Chondrocyte (in vitro differentiated cells): ENCODE data around the gene FGF12. TPM values are rescaled to one million over a fixed set of nuclear protein-coding genes. Genes with fewer than 3 reads are reported as not detected.

Source experiments
- DNase-seq: peaks from one replicate; pipeline ENCODE4 v3.0.0; 2021; ENCODE audit warnings: mixed read lengths, low spot score
- H3K27ac Mint-ChIP-seq: one replicate; pipeline ENCODE4 v1.8.0; 2021; ENCODE audit warnings: mild to moderate bottlenecking, moderate library complexity, mixed read lengths; ENCODE audit not compliant: unreplicated experiment
- H3K27me3 Mint-ChIP-seq: 2 replicates; pipeline ENCODE4 v1.8.0; 2021; ENCODE audit warnings: low read depth, mixed read lengths
- H3K36me3 Mint-ChIP-seq: 2 replicates; pipeline ENCODE4 v1.8.0; 2021; ENCODE audit warnings: low read depth, mixed read lengths
- H3K4me1 Mint-ChIP-seq: 2 replicates; pipeline ENCODE4 v1.8.0; 2021; ENCODE audit warnings: low read depth, mild to moderate bottlenecking, mixed read lengths
- H3K4me3 Mint-ChIP-seq: one replicate; pipeline ENCODE4 v1.8.0; 2021; ENCODE audit warnings: mild to moderate bottlenecking, moderate library complexity, mixed read lengths; ENCODE audit not compliant: unreplicated experiment
- H3K9me3 Mint-ChIP-seq: 2 replicates; pipeline ENCODE4 v1.8.0; 2021; ENCODE audit warnings: low read depth, mixed read lengths
- total RNA-seq: library from RNA; stranded (reverse); gene quantifications from 3 replicates; pipeline ENCODE4 v1.2.1, GENCODE V29; 2021
- TF ChIP-seq, protein P1 (sequence below): fragments of 200-600 bp; sonication (generic); IDR thresholded peaks from 2 replicates; pipeline ENCODE4 v1.5.0; 2021; ENCODE audit warnings: antibody characterized with exemption, mild to moderate bottlenecking, moderate library complexity

Gene FGF12
- total RNA-seq, 1 donor from 2014 or later, result 0.15 TPM

DNA sequence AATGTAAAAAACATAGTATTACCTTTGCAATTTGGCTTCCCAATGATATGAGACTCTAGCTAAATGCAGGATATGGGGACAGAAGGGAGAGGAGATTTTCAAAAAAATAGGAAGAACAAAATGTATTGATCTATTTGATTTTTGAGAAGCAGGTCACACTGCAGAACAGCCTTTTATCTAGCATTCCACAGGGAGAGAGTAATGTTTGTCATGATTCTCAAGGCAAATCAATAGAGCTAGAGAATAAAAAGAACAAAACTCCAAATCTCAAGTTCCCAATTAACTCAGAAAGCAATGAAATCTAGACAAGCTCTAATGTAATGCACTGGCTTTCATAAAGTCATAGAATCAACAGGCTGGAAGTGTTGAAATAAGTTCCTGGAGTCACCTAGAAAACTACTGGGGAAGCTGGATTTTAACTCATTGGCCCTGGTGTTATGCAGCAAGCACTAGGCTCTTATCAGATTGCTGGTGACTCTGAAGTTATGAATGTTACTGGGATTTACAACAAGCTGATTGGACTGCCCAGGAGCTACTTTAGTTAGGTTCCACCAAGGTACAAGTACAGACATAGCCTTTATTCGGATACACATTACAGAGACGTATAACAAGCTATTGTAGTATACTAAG lies 442.8 kb downstream of the FGF12 start:
- Mint-ChIP-seq H3K36me3 (no peaks in the 10 kb centered on the region), H3K4me1 (no peaks in the 10 kb centered on the region), H3K27ac (no peak overlapping the region), H3K9me3 (no peaks in the 10 kb centered on the region), H3K4me3 (no peak overlapping the region), H3K27me3 (peaks cover 11% of the 10 kb centered on the region)
- TF ChIP-seq, protein P1, sequence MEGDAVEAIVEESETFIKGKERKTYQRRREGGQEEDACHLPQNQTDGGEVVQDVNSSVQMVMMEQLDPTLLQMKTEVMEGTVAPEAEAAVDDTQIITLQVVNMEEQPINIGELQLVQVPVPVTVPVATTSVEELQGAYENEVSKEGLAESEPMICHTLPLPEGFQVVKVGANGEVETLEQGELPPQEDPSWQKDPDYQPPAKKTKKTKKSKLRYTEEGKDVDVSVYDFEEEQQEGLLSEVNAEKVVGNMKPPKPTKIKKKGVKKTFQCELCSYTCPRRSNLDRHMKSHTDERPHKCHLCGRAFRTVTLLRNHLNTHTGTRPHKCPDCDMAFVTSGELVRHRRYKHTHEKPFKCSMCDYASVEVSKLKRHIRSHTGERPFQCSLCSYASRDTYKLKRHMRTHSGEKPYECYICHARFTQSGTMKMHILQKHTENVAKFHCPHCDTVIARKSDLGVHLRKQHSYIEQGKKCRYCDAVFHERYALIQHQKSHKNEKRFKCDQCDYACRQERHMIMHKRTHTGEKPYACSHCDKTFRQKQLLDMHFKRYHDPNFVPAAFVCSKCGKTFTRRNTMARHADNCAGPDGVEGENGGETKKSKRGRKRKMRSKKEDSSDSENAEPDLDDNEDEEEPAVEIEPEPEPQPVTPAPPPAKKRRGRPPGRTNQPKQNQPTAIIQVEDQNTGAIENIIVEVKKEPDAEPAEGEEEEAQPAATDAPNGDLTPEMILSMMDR, result no peak
- no peak for DNase-seq

DNA sequence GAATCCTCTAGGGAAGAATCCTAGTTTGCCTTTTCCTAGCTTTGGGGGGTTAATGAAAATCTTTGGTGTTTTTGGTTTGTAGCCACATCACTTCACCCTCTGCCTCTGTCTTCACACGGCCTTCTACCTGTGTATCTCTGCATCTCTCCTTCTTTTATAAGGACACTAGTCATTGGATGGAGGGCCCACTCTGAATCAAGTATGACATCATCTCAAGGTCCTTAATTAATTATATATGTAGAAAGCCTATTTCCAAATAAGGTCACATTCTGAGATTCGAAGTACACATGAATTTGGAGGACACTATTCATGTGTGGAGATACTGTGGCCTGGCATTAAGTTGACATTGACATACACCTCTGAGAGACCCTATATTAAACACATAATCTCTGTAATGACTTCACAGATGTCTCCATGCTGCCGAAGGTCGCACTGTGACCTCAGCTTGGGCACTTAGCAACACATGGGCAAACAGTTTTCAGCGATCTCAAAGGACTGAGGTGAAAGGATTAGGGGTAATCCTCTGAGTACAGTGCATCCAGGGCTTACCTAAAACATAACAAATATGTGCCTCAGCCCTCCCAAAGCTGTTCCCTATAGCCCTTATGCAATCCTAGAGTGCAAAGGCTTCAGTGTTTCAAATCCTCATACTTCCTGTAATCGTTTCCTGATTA lies 446.0 kb downstream of the FGF12 start:
- TF ChIP-seq, protein P1, result no peak
- Mint-ChIP-seq H3K9me3 (no peaks in the 10 kb centered on the region), H3K36me3 (no peaks in the 10 kb centered on the region), H3K27me3 (peaks cover 5% of the 10 kb centered on the region), H3K27ac (no peak overlapping the region), H3K4me1 (no peaks in the 10 kb centered on the region), H3K4me3 (no peak overlapping the region)
- no peak for DNase-seq

DNA sequence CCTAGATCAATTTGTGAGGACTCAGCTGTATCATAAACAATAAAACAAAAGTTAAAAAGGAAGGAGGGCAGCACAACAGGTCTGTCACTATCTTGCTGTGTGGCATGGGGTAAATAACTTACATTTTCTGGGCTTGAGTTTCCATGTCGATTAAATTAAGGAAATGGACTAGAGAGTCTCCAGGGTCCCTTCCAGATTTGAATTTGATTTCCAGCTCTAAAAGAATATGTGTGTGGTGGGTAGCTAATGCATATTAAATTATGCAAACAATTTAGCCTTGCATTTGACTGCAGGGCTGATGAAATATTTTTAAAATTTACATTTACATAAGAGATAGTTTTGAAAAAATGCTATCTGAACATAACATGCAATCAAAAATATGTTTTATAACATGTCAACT lies 447.7 kb downstream of the FGF12 start:
- TF ChIP-seq, protein P1, result no peak
- Mint-ChIP-seq H3K4me3 (no peak overlapping the region), H3K9me3 (no peaks in the 10 kb centered on the region), H3K4me1 (no peaks in the 10 kb centered on the region), H3K27me3 (peaks cover 2% of the 10 kb centered on the region), H3K36me3 (no peaks in the 10 kb centered on the region), H3K27ac (no peak overlapping the region)
- DNase-seq, result no peak

DNA sequence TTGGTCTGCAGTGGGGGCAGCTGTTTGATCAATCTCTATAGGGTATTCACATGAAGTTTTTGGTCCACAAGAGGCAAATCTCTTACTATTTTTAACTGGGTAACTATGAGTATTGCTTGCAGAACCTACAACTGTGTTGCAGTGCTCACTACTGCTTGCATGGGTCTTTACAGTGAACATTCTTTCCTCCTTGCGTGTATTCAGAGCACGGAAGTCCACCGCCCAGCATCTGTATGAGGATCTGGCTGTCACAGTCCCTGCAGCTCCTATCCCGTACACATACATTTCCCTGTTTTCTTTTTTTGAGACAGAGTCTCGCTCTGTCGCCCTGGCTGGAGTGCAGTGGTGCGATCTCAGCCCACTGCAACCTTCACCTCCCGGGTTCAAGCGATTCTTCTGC lies 449.9 kb downstream of the FGF12 start:
- TF ChIP-seq, protein P1, result no peak

DNA sequence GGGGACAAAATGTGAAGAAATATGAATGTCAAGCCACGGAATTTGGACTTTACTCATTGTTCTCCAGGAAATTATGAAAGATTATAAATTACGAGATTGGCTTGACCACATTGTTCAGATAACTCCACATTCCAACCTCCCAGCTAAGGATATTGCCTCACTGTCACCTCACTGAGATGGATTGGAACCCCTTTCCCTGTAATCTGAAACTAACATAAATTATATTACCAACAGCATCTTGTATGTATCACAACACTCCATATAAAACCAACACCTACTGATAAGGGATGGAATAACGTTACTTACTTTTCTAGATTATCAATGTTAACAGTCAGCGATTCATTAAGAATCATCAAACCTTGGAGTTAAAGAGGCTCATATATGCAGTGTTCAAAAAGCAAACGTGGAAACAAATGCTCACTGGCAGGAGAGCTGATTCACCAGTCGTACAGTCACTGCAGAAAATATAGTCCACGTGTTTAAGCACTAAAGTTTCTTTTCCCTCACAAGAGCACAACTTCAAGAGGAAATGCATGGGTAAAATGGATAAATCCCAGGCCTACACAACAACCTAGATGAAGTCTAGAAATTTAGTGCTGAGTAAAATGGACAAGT lies 451.5 kb downstream of the FGF12 start:
- TF ChIP-seq, protein P1, result no peak
- DNase-seq, result no peak
- H3K4me3 Mint-ChIP-seq, result no peak overlapping the region

More for the DNA sequence above, 449.9 kb downstream of the FGF12 start:
- no peak overlapping the region for H3K4me3 Mint-ChIP-seq
- no peaks in the 10 kb centered on the region for H3K36me3 Mint-ChIP-seq
- DNase-seq, result no peak
- peaks cover 2% of the 10 kb centered on the region for H3K27me3 Mint-ChIP-seq
- H3K4me1 Mint-ChIP-seq, result no peaks in the 10 kb centered on the region
- H3K27ac Mint-ChIP-seq, result no peak overlapping the region
- no peaks in the 10 kb centered on the region for H3K9me3 Mint-ChIP-seq

More for the DNA sequence above, 451.5 kb downstream of the FGF12 start:
- no peaks in the 10 kb centered on the region for H3K4me1 Mint-ChIP-seq
- peaks cover 2% of the 10 kb centered on the region for H3K27me3 Mint-ChIP-seq
- no peak overlapping the region for H3K27ac Mint-ChIP-seq
- no peaks in the 10 kb centered on the region for H3K36me3 Mint-ChIP-seq
- H3K9me3 Mint-ChIP-seq, result no peaks in the 10 kb centered on the region
